Kidney glomerular epithelial cell (primary cell): ENCODE measurements around the gene STX8.
"Not testable (repeated sequence)": the region's sequence is repeated elsewhere in the genome, so short reads cannot be mapped to it uniquely, and the experiment has no call there.

ENCODE experiments used
- DNase-seq: peaks from one replicate; lab custom pipeline; 2025; lab: John Stamatoyannopoulos, UW

STX8 gene

DNA sequence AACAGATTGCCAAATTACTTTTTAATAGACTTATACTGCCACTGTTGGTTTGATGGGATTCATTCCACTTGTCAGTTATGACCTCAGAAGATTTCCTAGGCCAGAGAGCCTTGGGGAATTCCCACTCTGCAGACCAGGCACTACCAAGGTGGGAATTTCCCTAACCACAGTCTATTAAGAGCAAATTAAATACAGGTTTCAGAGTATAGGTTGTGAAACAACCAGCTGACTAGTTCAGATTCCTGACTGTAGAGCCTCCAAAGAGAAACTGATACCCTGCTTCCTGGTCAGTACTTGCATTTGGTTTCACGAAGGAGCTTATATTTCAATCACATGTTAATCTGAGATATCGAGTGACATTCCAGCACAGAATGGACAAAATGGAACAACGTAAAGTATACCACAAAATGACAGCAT is 186.5 kb downstream of the STX8 start:
- DNase-seq, result peak; percentile 97

DNA sequence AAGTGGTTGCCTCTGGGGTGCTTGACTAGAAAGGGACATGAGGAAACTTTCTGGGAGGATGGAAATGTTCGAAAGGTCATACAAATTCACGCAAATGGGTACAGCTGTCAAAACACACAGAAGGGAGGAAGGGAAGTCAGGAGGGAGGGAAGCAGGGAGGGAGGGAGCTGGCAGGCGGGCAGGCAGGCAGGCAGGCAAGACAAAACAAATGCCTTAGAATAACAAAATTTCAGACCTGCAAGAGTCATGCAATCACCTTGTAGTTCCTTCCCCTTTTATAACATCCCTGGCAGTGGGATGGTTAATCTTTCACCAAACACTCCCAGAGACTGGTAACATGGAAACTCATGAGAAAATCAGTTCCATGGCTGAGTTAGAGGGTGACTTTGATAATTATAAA is 189.2 kb downstream of the STX8 start:
- DNase-seq, result peak; percentile 84

DNA sequence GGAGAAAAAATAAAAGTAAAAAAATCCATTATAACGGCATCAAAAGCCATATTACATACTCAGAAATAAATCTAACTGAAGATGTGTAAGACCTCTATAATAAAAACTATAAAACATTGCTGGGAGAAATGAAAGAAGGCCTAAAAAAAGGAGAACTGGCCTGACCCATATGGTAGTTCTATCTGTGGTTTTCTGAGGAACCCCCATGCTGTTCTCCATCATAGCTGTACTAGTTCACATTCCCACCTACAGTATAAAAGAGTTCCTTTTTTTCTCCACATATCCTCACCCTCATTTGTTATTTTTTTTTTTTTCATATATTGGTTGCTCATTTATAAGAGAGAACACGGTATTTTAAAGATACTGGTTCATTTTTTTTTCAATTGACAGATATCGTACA is 191.8 kb downstream of the STX8 start:
- DNase-seq, result no peak

DNA sequence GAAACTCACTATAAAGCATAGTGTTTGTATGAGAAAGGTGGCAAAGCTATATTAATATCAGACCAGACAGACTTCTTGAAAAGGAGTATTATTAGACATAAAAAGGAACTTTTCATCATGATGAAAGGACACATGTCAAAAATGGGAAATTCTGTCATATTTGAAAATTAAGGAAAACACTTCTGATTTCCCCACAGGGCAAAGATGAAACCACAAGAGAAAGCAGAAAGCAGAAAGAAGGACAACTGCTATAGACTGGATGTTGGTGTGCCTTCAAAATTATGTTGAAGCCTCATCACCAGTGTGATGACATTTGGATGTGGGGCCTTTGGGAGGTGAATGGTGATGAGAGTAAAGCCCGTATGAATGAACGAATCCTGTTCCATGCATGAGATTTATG is 193.0 kb downstream of the STX8 start:
- DNase-seq, result no peak

DNA sequence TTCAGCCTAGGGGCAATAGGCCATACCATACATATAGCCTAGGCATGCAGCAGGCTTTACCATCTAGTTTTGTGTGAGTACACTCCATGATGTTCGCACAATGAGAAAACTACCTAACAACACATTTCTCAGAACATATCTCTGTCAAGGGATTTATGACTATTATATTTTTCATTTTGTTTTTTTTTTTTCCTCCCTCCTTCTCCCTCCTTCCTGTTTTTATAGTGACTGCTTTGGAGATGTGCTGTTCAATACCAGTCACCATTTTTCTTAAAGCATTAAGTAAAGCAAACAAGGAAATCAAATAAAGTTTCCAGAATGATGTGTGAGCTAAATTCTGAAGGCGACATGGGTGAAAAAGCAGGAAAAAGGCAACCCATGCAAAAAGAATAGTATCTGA is 194.6 kb downstream of the STX8 start:
- DNase-seq, result peak; percentile 38

DNA sequence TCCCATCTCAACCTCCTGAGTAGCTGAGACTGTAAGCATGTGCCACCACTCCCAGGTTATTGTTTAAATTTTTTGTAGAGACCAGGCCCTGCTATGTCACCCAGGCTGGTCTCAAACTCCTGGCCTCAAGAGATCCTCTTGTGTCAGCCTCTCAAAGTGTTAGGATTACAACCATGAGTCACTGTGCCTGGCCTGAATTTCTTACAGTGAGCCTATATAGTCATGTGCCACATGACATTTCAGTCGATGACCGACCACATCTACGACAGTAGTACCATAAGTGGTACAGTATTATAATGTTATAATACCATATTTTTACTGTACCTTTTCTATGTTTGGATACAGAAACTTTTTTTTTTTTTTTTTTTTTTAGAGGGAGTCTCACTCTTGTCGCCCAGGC is 195.3 kb downstream of the STX8 start:
- DNase-seq, result no peak

DNA sequence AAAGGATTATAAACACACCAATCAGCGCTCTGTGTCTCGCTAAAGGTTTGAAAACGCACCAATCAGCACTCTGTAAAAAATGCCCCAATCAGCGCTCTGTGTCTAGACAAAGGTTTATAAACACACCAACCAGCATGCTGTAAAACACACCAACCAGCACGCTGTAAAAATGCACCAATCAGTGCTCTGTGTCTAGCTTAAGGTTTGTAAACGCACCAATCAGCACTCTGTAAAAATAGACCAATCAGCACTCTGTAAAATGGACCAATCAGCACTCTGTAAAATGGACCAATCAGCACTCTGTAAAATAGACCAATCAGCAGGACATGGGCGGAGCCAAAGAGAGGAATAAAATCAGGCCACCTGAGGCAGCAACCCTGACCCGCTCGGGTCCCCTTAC is 199.4 kb downstream of the STX8 start:
- DNase-seq, result not testable (repeated sequence)

DNA sequence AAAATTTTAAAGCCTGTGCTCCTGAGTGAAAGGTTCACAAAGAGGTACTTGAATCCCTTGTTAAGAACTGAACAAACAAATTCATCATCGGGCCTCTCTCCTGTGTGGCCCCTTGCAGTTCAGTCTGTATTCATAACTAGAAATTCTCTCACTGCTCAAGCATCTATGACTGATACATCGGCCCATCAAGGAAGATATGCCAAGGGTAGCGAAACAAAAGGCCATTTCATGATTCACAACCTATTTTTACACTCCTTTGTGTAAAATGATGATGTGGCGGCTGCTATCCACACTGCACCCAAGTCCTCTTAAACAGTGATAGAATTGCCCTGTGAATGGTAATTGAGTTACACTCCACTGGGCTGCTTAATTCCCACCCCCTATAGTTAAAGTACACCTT is 204.6 kb downstream of the STX8 start:
- DNase-seq, result peak; percentile 96

DNA sequence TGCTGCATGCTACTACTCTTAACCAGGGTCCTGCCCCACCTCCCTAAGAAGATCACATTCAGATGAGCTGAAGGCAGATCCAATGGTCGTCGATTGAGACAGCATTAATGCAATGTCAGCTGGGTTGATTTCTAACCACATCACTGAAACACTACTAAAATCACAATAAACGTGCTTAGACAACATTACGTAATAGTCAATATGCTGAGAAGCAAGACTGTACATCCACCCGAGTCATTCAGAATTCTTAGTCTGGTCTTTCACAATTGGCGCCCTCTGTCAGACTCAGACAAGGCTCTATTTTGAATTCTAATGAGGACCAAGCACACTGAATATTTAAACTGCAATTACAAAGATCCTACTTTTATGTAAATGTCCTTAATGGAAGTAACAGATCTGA is 205.2 kb downstream of the STX8 start:
- peak; percentile 62 for DNase-seq

DNA sequence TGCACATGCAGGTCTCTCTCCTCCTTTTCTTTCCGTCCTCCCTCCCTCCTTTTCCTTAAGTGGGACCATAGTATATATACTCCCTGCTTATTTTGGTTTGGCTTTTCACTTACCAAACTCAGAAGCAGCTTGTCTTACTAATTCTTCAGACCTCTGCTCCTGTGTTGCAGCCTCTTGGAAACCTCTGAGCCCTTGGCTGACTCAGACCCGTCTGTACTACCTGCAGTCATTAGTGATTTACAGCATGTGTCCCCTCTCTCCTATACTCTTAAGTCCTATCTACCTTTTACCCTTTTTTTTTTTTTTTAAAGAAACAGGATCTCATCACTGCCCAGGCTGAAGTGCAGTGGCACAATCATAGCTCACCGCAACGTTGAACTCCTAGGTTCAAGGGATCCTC is 207.0 kb downstream of the STX8 start:
- DNase-seq, result no peak

DNA sequence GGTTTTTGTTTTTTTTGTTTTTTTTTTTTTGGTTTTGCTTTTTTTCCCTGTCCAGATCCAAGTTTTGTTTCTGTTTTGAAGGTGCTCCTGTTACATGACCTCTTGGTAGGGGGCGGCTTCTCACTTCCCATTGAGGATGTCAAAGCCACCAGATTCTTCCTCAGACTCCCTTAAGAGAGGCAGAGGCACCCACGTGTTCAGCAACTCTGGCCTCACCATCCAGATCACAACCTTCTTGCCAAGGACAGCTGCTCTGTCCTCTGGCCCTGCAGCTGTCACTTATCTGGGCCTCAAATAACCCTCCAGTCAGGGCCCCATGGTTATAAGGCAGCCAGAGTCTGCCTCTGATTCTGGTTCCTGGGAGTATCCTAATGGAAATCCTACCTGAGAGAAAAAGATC is 208.5 kb downstream of the STX8 start:
- no peak for DNase-seq

DNA sequence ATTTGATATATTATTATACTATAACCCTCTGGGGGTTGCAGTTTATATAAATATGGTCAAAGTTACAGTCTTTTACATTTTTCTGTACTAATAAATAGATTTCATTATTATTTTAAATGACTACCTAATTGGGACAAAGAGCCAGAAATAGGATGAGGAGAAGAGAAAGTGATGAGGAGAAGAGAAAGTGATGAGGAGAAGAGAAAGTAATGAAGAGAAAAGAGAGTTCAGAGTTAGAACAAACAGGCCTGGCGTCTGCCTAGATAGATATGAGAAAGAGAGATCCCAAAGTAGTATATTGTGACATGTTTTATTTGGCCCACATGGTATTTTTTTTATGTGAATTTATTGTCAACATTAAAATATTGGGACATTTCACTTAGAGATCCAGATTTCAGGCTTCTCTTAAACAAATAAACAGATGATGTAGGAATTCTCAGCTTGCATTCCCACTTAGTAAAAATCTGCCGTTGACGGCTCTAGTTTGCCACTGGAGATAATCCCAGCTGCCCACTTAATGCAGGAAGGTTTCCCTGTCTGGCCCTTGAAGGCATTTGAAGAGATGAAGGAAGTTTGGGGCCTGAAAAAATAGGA is 210.7 kb downstream of the STX8 start:
- no peak for DNase-seq

DNA sequence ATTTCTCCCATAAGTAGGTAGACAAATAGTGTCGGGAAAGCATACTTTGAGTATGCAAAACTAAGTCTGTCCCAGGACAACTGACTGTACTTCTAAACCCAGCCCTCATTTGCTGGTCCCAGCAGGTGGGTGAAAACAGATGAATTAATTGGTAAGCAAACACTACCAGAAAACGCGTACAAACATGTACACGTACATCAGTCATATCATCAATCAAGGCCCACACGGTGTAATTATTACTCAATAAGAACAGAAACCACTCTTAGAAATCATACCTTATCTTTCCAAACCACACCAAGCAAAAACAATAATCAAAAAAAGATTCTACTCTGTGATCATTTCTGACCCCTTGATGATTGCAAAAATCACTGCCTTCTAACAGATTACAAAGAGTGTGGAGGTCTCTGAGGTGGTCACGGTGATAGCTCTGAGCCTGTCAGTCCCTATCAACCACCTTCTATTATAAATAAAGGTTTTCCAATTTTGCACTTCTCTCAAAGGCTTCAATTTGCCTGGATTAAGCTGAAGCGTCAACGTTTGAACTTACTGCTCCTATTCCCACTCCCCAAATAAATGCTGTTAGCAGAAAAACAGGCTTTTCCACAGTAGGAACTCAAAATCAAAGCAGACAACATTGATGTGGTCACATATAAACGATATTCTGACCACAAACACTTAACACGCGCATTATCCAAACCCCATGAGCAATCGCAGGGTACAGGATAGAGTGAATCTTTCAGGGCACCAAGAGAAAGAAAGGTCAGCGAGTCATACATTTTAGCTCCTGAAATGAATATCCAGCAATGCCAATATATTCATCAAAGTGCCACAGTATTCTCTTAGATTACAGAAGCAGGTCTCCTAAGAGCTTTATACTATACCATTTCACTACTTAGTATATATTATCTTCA is 211.9 kb downstream of the STX8 start:
- no peak for DNase-seq

DNA sequence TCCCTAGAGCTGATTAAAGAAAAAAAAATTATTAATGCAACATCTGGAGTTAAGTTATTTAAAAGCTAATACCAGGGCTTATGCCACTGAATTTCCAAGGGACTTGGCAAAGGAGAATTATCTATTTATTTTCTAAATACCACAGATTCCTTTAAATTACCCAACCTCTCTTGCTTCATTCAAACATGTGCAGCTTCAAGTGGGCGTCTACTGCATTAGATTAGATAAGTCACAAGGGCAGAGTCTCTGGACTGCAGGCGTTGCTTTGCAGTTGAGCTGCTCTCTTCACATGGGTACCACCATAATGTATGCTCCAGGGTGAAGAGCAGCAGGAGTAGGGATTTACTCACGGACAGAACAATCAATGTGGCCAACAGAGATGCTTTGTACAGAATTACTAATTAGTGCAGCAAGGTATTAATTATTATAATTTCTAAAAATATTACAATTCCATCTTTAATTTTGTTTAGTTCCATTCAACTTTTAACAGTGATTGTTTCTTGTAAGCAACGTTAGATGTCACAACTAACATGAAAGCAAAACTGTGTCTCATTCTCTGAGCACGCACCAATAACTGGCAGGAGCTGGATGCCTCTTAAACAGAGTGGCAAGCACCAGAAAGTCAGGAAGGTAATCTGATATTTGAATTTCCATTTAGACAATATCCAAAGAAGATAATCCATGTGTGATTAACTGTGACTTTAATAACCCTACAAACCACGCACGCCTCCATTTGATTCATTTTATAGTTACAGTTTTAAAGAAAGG is 214.2 kb downstream of the STX8 start:
- peak; percentile 49 for DNase-seq

DNA sequence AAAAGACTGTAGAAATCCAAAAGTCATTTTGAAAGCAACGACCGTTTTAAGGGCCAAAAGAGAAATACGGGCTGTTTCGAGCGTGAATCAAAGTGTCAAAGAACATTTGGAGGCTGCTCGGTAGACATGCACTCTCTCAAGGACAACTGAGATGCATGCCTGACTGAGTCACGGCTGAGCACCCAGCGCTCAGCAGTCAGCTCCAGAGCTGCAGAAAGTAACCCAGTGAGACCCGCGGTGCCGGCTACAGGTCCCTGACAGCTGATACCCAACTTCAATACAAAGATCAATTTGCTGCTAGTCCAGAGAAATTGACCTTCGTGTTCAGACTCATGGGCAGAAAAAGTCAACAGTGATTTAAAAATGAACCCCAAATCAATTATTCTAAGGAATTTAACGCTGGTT is 214.9 kb downstream of the STX8 start:
- no peak for DNase-seq

DNA sequence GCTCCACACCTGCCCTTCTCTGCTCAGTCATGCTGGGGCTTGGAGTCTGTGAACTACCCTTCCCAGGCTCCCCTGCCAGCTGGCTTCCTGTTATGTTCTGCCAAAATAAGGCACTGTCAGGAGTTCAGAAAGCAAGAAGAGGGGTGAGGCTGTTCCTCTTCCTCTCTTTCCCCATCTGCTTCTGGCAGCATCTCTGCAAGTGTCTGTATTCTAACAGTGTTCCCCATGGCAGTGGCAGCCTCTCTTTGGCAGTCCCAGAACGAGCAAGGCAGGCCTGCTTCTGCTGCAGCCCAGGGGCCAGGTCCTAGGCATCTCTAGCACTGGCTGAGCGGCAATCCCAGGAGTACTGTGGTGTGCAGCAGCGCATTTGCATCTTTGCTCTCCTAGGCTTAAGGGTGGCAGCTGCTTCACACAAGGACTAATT is 219.1 kb downstream of the STX8 start:
- no peak for DNase-seq

DNA sequence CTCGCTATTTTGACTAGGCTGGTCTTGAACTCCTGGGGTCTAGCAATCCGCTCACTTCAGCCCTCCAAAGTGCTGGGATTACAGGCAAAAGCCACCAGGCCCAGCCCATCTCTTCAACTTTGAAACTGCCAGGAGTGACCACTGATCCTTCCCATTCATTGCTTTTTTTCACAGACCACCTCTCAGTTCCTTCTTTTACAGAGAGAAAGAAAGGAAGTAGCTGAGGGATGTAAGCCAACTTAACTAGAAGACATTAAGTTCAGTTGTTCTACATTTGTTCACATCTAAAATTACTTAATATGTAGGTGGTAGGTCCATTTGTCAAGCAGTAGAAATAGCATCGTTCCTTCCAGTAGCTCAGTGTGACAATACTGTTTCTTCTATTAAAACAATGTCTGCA is 219.8 kb downstream of the STX8 start:
- DNase-seq, result no peak

DNA sequence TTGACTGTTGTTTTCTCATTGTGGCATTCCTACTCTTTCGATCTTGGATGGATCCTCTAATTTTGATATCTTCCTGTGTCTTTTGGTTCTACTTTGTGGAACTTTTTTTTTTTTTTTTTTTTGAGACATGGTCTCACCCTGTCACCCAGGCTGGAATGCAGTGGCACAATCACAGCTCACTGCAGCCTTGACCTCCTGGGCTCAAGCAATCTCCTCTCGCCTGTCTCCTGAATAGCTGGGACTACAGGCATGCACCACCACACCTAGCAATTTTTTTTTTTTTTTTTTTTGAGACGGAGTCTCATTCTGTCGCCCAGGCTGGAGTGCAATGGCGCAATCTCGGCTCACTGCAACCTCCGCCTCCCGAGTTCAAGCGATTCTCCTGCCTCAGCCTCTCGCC is 220.4 kb downstream of the STX8 start:
- not testable (repeated sequence) for DNase-seq

DNA sequence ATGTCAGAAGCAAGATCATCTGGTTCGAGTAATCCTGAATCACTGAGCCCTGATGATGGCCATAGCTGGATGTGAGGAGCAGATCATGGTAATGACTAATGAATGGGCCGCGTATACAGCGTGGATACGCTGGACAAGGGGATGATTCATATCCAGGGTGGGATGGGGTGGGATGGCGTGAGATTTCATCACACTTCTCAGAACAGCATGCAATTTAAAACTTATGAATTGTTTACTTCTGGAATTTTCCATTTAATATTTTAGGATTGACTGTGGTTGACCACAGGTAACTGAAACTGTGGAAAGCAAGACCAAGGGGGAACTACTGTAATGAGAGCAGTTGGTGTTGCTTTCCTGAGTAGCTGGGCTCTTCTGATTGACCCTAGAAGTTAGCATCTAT is 225.5 kb downstream of the STX8 start:
- no peak for DNase-seq

DNA sequence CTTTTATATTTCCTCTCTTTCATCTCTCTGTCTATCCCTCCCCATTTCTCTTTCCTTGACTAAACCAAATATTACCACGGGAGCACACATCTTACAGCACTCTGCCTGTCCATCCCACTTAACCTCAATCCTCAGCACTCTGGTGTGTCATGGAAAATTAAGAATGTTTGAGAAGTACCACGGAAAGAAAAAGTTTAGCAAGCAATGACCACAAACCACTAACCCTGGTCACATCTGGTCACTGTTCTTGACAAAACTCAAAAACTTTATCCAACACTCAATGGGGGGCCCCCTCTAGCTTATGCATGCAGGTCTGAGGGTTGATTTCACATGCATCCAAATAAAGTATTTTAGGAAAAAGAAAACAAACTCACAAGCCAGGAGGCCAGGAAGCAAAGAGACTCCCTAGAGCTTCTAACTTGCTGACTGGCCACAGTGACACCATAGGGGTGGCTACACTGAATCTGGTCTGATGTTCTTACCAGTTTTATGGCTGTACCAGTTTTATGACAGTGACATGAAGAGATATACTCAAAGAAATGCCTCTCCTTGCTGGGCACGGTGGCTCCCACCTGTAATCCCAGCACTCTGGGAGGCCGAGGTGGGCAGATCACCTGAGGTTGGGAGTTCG is 229.2 kb downstream of the STX8 start:
- no peak for DNase-seq

DNA sequence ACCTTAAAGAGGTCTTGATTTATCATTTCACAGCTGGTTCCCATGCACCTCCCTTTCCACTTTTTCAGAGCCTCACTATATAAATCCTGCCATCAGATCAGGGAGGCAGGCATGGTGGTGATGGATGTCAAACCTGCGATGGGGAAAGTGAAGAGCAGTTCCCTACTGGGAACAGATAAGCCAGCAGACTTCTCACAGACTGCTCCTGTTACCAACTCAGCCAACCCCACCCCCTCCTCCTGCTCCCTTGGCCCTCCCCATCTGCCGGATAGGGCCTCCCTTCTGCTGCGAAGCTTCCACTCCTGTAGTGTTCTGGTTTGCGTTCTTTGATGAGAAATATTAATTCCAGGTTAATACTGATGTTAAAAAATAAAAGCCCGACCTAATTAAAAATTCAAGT is 232.1 kb downstream of the STX8 start:
- no peak for DNase-seq

DNA sequence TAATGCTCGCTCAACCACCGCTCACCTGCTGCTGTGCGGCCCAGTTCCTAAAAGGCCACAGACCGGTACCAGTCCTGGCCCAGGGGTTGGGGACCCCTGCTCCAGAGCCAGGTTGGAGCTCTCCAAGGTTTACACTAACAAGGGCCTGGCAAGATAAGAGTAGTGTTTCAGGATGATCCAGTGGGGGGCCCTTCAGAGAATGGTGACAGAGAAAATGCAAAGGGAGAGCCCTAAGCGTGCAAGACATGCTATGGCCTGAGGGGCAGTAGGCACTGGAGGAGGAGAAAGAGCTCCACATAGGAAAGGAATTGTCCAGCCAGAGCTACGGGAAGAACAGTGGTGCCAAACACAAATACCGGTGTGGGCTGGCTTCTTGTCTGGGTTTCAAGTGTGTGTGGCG is 233.4 kb downstream of the STX8 start:
- DNase-seq, result no peak
